Left ventricle myocardium inferior (tissue), 1 donor: ENCODE results near the gene MYLK3. TPM values are rescaled to one million over a fixed set of nuclear protein-coding genes. Genes with fewer than 3 reads are reported as not detected.

Experiments
- DNase-seq: peaks from one replicate; pipeline ENCODE4 v3.0.0-alpha.2; 2020
- H3K27ac ChIP-seq: fragments of 200-600 bp; replicated peaks from 2 replicates; pipeline ENCODE4 v1.8.0; 2021
- H3K27me3 ChIP-seq: fragments of 200-600 bp; 2 replicates; pipeline ENCODE4 v1.8.0; 2021; ENCODE audit warnings: low read depth
- H3K36me3 ChIP-seq: fragments of 200-600 bp; 2 replicates; pipeline ENCODE4 v1.8.0; 2021
- H3K4me1 ChIP-seq: fragments of 200-600 bp; 2 replicates; pipeline ENCODE4 v1.8.0; 2021
- H3K4me3 ChIP-seq: fragments of 200-600 bp; 2 replicates; pipeline ENCODE4 v1.8.0; 2021; ENCODE audit warnings: mild to moderate bottlenecking, moderate library complexity
- H3K9me3 ChIP-seq: fragments of 200-600 bp; replicated peaks from 2 replicates; pipeline ENCODE4 v1.8.0; 2021
- CTCF ChIP-seq: fragments of 200-600 bp; IDR thresholded peaks from 2 replicates; pipeline ENCODE4 v1.8.0; 2021; ENCODE audit warnings: antibody characterized with exemption, mild to moderate bottlenecking, borderline replicate concordance
- intact Hi-C: fragments of 100-400 bp; cut with micrococcal nuclease; formaldehyde crosslinking; loops from one replicate; pipeline ENCODE4 v1.11.0; 2022
- total RNA-seq: library from RNA; stranded (reverse); fragmentation: NEBNext Ultra II Directional; extraction: Animal tissue kit (Norgen Biotek cat#: 25700); gene quantifications from one replicate; pipeline ENCODE4 v1.2.1, GENCODE V29; 2021
- donor health status: DM: no; HTN: yes; CAD: no; lungs with severe emphysema.

The MYLK3 gene
- total RNA-seq, 1 donor from 2014 or later, result 256 TPM

GRCh38 chr16:46695937-46696336, 52.2 kb downstream of the MYLK3 start:
- Histone ChIP-seq H3K4me3 (no peak overlapping the region), H3K9me3 (no peaks in the 10 kb centered on the region), H3K27me3 (no peaks in the 10 kb centered on the region), H3K36me3 (no peaks in the 10 kb centered on the region), H3K27ac (peak overlapping the region; percentile 58), H3K4me1 (peaks cover 43% of the 10 kb centered on the region)
- intact Hi-C loops, result no loop called here
- no peak for TF ChIP-seq CTCF
- DNase-seq, result no peak

GRCh38 chr16:46693598-46693997, 54.5 kb downstream of the MYLK3 start:
- intact Hi-C loops, result no loop called here
- TF ChIP-seq CTCF, result no peak
- DNase-seq, result no peak
- Histone ChIP-seq H3K4me1 (peaks cover 61% of the 10 kb centered on the region), H3K27me3 (no peaks in the 10 kb centered on the region), H3K4me3 (no peak overlapping the region), H3K36me3 (no peaks in the 10 kb centered on the region), H3K9me3 (no peaks in the 10 kb centered on the region), H3K27ac (no peak overlapping the region)

GRCh38 chr16:46691726-46692125, 56.4 kb downstream of the MYLK3 start:
- Histone ChIP-seq H3K9me3 (no peaks in the 10 kb centered on the region), H3K27me3 (no peaks in the 10 kb centered on the region), H3K27ac (no peak overlapping the region), H3K4me1 (peaks cover 65% of the 10 kb centered on the region), H3K4me3 (no peak overlapping the region), H3K36me3 (no peaks in the 10 kb centered on the region)
- intact Hi-C loops, result no loop called here
- TF ChIP-seq CTCF, result no peak
- no peak for DNase-seq

GRCh38 chr16:46690281-46691178, 57.6 kb downstream of the MYLK3 start:
- Histone ChIP-seq H3K4me1 (peaks cover 65% of the 10 kb centered on the region), H3K36me3 (no peaks in the 10 kb centered on the region), H3K27ac (peak overlapping the region; percentile 94), H3K4me3 (peak overlapping the region; percentile 90), H3K27me3 (no peaks in the 10 kb centered on the region), H3K9me3 (no peaks in the 10 kb centered on the region)
- no peak for DNase-seq
- intact Hi-C loops, result no loop called here
- TF ChIP-seq CTCF, result no peak

GRCh38 chr16:46689365-46690280, 58.5 kb downstream of the MYLK3 start, which contains the start of gene ORC6:
TSS of gene ORC6 (plus strand) at chr16:46689659. CDS start at chr16:46689706, 47 bp downstream.
- intact Hi-C loops, result no loop called here
- H3K4me1 ChIP-seq, result peaks cover 65% of the 10 kb centered on the region
- no peak for TF ChIP-seq CTCF

More at GRCh38 chr16:46689365-46690280, 58.5 kb downstream of the MYLK3 start, which contains the start of gene ORC6:
- peak within 1 kb of the TSS; percentile 94 for H3K27ac ChIP-seq
- no peaks in the 10 kb centered on the region for H3K27me3 ChIP-seq
- peak; percentile 98 for DNase-seq
- no peaks in the 10 kb centered on the region for H3K36me3 ChIP-seq
- no peaks in the 10 kb centered on the region for H3K9me3 ChIP-seq
- H3K4me3 ChIP-seq, result peak within 1 kb of the TSS; percentile 90
